Calu3 (cell line): Measurements from ENCODE around the gene TBC1D10A. TPM values are rescaled to one million over a fixed set of nuclear protein-coding genes. Genes with fewer than 3 reads are reported as not detected.
A peak's percentile ranks its signal among the peaks of the same experiment; 100 is the strongest.

Experiments used
- BruUV-seq: library from RNA; stranded (reverse); fragments of 400-500 nt; replicated peaks from 2 replicates; lab custom pipeline; 2021; lab: Mats Ljungman, UMichigan
- CTCF ChIA-PET: fragments of 300-600 bp; sonication (Branson Sonifier 250); formaldehyde crosslinking; loops from one replicate; lab custom pipeline; 2022; ENCODE audit warnings: antibody characterized with exemption; lab: Charles Lee
- DNase-seq: peaks from one replicate; pipeline ENCODE4 v3.0.0; 2022
- H3K27ac Mint-ChIP-seq: one replicate; pipeline ENCODE4 v1.8.0; 2022; ENCODE audit warnings: mixed read lengths; ENCODE audit not compliant: unreplicated experiment
- H3K27me3 Mint-ChIP-seq: one replicate; pipeline ENCODE4 v1.8.0; 2022; ENCODE audit warnings: mixed read lengths; ENCODE audit not compliant: unreplicated experiment
- H3K36me3 Mint-ChIP-seq: one replicate; pipeline ENCODE4 v1.8.0; 2022; ENCODE audit warnings: mild to moderate bottlenecking, moderate library complexity, mixed read lengths; ENCODE audit not compliant: insufficient read depth, unreplicated experiment
- H3K4me1 Mint-ChIP-seq: one replicate; pipeline ENCODE4 v1.8.0; 2022; ENCODE audit warnings: mild to moderate bottlenecking, low read depth, mixed read lengths; ENCODE audit not compliant: unreplicated experiment
- H3K4me3 Mint-ChIP-seq: one replicate; pipeline ENCODE4 v1.8.0; 2022; ENCODE audit warnings: mild to moderate bottlenecking, low read depth, moderate library complexity, mixed read lengths; ENCODE audit not compliant: unreplicated experiment
- H3K9me3 Mint-ChIP-seq: one replicate; pipeline ENCODE4 v1.8.0; 2022; ENCODE audit warnings: low read depth, mixed read lengths; ENCODE audit not compliant: unreplicated experiment
- intact Hi-C: fragments of 100-400 bp; cut with micrococcal nuclease; formaldehyde crosslinking; loops from one replicate; pipeline ENCODE4 v1.10.0; 2022; ENCODE audit not compliant: unreplicated experiment
- total RNA-seq: library from RNA; stranded (reverse); gene quantifications from 2 replicates; pipeline ENCODE4 v1.2.3, GENCODE V29; 2022
- TF ChIP-seq, protein P1 (sequence below): fragments of 200-600 bp; IDR thresholded peaks from one replicate; pipeline ENCODE4 v1.8.0; 2022; ENCODE audit warnings: antibody characterized with exemption; ENCODE audit not compliant: unreplicated experiment

The TBC1D10A gene
- total RNA-seq, 1 experiment from 2014 or later: 24.5 TPM

GRCh38 chr22:30324014-30324730 is 2.6 kb downstream of the TBC1D10A start:
- CTCF ChIA-PET: interaction anchor here (0.6 kb wide), 1 partner anchor 11 kb away, joined by 3 read pairs; no protein-coding TSS in a partner anchor
- TF ChIP-seq, protein P1, sequence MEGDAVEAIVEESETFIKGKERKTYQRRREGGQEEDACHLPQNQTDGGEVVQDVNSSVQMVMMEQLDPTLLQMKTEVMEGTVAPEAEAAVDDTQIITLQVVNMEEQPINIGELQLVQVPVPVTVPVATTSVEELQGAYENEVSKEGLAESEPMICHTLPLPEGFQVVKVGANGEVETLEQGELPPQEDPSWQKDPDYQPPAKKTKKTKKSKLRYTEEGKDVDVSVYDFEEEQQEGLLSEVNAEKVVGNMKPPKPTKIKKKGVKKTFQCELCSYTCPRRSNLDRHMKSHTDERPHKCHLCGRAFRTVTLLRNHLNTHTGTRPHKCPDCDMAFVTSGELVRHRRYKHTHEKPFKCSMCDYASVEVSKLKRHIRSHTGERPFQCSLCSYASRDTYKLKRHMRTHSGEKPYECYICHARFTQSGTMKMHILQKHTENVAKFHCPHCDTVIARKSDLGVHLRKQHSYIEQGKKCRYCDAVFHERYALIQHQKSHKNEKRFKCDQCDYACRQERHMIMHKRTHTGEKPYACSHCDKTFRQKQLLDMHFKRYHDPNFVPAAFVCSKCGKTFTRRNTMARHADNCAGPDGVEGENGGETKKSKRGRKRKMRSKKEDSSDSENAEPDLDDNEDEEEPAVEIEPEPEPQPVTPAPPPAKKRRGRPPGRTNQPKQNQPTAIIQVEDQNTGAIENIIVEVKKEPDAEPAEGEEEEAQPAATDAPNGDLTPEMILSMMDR: no peak
- Mint-ChIP-seq H3K27me3 (no peaks in the 10 kb centered on the region), H3K4me1 (peaks cover 45% of the 10 kb centered on the region), H3K36me3 (peaks cover 47% of the 10 kb centered on the region), H3K4me3 (peak overlapping the region; percentile 78), H3K27ac (no peak overlapping the region), H3K9me3 (no peaks in the 10 kb centered on the region)
- DNase-seq: no peak
- intact Hi-C loops: loop anchor here (10.0 kb wide), 1 partner anchor 49 kb away; no protein-coding TSS in a partner anchor
- no TSS peak for BruUV-seq

GRCh38 chr22:30323246-30323645 is 3.5 kb downstream of the TBC1D10A start:
- CTCF ChIA-PET: no interaction called here

DNA sequence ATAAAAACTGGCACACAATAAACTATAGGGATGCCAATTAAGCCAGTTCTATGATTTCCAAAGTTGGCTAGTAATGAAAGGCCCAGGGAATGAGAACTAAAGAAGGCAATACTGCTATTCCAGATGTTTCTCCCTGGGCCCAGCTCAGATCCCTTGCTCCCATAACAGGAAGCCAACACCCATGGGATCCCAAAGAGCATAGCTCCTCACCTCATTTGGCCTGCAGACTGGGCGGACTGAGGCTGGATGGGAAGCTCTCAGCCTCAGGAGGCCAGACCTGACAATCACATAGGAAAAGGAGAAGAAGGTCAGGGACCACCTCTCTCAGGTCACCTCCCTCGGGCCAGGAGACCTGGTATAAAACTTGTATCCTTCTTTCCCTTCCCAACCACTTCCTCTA is 5.3 kb downstream of the TBC1D10A start:
- H3K4me1 Mint-ChIP-seq: peaks cover 46% of the 10 kb centered on the region
- DNase-seq: no peak
- no peaks in the 10 kb centered on the region for H3K9me3 Mint-ChIP-seq
- peaks cover 31% of the 10 kb centered on the region for H3K36me3 Mint-ChIP-seq
- intact Hi-C loops: loop anchor here (10.0 kb wide), 1 partner anchor 47 kb away; no protein-coding TSS in a partner anchor
- no peaks in the 10 kb centered on the region for H3K27me3 Mint-ChIP-seq
- TF ChIP-seq, protein P1: no peak
- CTCF ChIA-PET: interaction anchor here (1.0 kb wide), 1 partner anchor 33 kb away, joined by 3 read pairs; no protein-coding TSS in a partner anchor
- H3K27ac Mint-ChIP-seq: no peak overlapping the region
- BruUV-seq: no TSS peak
- H3K4me3 Mint-ChIP-seq: no peak overlapping the region

More at GRCh38 chr22:30323246-30323645, 3.5 kb downstream of the TBC1D10A start:
- H3K4me3 Mint-ChIP-seq: no peak overlapping the region
- no peaks in the 10 kb centered on the region for H3K9me3 Mint-ChIP-seq
- no peak for DNase-seq
- peaks cover 49% of the 10 kb centered on the region for H3K4me1 Mint-ChIP-seq
- TF ChIP-seq, protein P1: no peak
- intact Hi-C loops: loop anchor here (10.0 kb wide), 1 partner anchor 48 kb away; no protein-coding TSS in a partner anchor
- no peak overlapping the region for H3K27ac Mint-ChIP-seq
- no TSS peak for BruUV-seq
- peaks cover 43% of the 10 kb centered on the region for H3K36me3 Mint-ChIP-seq
- H3K27me3 Mint-ChIP-seq: no peaks in the 10 kb centered on the region

- CTCF ChIA-PET: no interaction called here
- intact Hi-C loops: loop anchor here (10.0 kb wide), 1 partner anchor 45 kb away; no protein-coding TSS in a partner anchor
- peaks cover 17% of the 10 kb centered on the region for H3K36me3 Mint-ChIP-seq
These were observed 6.7 kb downstream of the TBC1D10A start for GRCh38 chr22:30320021-30320556.

More at GRCh38 chr22:30320021-30320556, 6.7 kb downstream of the TBC1D10A start:
- no peaks in the 10 kb centered on the region for H3K27me3 Mint-ChIP-seq
- H3K4me3 Mint-ChIP-seq: no peak overlapping the region
- DNase-seq: no peak
- no peak overlapping the region for H3K27ac Mint-ChIP-seq
- H3K9me3 Mint-ChIP-seq: no peaks in the 10 kb centered on the region
- no TSS peak for BruUV-seq
- peaks cover 49% of the 10 kb centered on the region for H3K4me1 Mint-ChIP-seq
- TF ChIP-seq, protein P1: no peak
